GM19351 (cell line): ENCODE results near the gene CHST9.
"Not testable (repeated sequence)": the region's sequence is repeated elsewhere in the genome, so short reads cannot be mapped to it uniquely, and the experiment has no call there.

Experiments used
- ATAC-seq: cut with Tn5 transposase; IDR thresholded peaks from one replicate; pipeline ENCODE4 v1.9.1; 2021; ENCODE audit warnings: mild to moderate bottlenecking, moderate library complexity; ENCODE audit not compliant: unreplicated experiment

Gene CHST9

DNA sequence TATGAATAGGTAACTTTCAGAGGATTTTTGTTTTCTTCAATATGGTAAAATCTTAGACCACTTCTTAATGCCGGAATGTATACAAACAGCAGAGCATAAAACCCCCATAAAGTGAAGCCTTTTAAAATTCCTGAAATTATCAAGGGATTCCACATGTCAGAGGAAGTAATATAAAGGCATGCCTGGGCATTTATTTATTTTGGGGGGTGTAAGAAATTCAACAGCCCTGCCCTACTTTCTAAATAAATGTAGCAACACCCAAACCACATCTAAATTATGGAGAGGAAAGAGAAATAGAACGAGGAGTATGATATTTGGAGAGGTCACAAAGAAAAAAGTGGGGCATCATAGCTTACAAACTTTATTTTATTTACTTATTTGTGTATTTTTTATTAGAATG is 9.9 kb downstream of the CHST9 start:
- ATAC-seq: no peak

GRCh38 chr18:27171993-27172392 is 13.1 kb downstream of the CHST9 start:
- ATAC-seq: no peak

GRCh38 chr18:27165412-27165811 is 19.7 kb downstream of the CHST9 start:
- no peak for ATAC-seq

DNA sequence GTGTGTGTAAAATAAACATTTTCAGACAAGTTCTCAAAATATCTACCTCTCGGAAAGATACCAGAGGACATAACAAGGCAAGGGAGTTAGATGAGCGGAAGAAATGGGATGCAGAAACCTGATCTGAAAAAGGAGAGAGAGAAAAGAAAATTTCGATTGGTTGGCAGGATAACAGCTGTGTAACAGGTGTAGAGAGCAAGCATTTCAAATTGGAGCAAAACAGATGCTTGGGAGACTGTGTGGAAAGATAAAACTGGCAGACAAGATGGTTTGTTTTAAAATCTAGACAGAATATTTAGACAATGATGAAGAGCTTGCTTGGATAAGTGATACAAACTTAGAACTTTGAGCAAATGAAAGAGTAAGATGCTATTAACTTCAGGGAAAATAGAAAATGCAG is 20.2 kb downstream of the CHST9 start:
- ATAC-seq: no peak

DNA sequence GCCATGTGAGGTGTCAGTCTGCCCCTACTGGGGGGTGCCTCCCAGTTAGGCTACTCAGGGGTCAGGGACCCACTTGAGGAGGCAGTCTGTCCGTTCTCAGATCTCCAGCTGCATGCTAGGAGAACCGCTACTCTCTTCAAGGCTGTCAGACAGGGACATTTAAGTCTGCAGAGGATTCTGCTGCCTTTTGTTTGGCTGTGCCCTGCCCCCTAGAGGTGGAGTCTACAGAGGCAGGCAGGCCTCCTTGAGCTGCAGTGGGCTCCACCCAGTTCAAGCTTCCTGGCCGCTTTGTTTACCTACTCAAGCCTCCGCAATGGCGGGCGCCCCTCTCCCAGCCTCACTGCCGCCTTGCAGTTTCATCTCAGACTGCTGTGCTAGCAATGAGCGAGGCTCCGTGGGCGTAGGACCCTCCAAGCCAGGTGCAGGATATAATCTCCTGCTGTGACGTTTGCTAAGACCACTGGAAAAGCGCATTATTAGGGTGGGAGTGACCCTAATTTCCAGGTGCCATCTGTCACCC is 21.9 kb downstream of the CHST9 start:
- ATAC-seq: not testable (repeated sequence)

GRCh38 chr18:27149240-27149639 is 35.9 kb downstream of the CHST9 start:
- not testable (repeated sequence) for ATAC-seq

DNA sequence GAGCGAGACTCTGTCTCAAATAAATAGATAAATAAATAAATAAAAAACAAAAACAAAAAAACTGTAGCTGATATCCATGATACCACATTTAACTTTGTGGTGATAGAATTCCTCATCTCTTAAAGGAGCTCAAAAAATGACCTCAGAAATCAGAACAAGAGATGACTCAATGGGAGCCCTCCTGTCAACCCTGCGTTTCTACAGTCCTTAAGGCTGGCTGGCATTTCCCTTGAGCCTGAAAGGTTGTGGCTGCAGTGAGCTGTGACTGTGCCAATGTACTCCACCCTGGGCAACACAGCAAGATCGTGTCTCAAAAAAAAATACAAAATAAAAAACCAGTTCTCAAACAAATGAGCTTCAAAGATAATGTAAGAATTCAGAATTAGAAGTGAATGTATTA is 40.4 kb downstream of the CHST9 start:
- ATAC-seq: no peak

- no peak for ATAC-seq
Measured at GRCh38 chr18:27143580-27144287, 41.4 kb downstream of the CHST9 start.

- ATAC-seq: no peak
Measured at GRCh38 chr18:27142891-27143290, 42.2 kb downstream of the CHST9 start.

GRCh38 chr18:27141876-27142275 is 43.2 kb downstream of the CHST9 start:
- ATAC-seq: no peak

DNA sequence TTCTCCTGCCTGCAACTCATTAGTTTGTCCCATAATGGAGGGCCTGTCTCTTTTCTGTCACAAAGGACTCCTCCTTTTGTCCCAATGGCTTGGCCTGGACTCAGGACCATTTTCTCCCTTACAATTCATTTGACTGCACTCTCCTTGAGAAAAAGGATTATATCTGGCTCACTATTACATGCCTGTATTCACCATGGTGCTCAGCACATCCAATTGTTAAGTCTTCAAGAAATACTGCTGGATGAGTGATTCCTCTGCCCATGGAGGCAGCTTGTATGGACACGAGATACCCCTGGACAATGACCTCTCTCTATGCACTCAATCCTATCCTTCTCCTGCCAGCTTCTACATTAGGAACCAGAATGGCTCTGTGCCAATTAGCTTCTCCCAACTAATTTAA is 47.0 kb downstream of the CHST9 start:
- no peak for ATAC-seq

DNA sequence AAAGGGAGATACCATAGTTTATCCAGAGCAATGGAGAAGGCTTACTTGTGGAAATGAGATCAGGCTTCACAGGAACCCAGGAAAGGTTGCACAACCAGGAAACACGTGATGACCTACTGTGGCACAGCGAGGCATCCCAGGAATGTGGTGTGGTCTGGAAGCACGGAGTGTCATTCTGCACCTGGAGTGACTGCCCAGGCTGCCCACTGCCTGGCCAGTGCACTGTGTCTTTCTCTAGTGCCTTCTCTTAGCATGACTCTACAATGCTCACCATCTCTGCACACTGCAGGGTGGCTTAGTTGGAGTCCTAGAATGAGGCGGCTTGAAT is 48.9 kb downstream of the CHST9 start:
- no peak for ATAC-seq

- ATAC-seq: no peak
Measured at GRCh38 chr18:27135504-27136207, 49.5 kb downstream of the CHST9 start.

DNA sequence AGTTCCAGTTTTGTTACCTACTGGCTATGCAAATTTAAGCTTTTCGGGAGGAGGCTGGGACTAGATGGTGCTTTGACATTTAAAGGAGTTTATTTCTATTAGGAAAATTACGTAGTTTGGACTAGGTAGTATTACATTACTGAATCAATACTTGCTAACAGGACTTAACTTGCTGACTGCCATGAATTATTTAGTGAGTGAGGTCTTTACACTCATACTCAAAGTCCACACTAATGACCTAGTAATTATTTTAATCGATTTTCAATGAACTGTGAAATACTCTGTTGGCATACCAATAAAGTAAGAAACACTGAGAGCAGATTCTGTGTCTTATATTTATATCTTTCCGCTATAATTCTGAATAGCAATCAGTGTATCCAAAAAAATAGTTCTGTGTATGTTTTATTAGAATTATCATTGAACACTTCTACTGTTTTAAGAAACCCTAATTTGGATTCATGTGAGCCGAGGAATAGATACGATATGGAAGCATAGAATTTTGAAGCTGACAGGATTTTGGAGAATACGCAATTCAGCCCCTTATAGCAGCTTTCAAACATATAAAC is 55.0 kb downstream of the CHST9 start:
- no peak for ATAC-seq

GRCh38 chr18:27124196-27124595 is 60.9 kb downstream of the CHST9 start:
- ATAC-seq: no peak

- ATAC-seq: no peak
Measured at GRCh38 chr18:27121108-27121507, 64.0 kb downstream of the CHST9 start.

- no peak for ATAC-seq
Measured at GRCh38 chr18:27120246-27120645, 64.9 kb downstream of the CHST9 start.

DNA sequence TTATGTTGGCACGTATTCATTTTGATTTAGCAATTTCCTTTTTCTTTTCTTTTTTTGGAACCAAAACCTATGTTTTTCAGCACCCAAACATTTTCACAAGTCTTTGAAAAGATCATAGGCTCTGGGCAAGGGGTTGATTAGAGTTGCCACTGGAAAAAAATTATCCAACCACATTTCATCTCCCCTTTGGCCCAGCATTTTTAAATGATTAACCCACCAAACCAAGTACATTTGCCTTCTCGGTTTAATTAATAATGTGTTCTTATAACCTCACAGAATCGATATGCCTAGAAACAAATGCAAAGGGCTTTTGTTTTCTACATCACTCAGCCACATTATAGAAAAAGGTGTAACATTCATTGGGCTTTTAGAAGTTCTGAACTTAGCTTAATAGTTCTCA is 66.1 kb downstream of the CHST9 start:
- ATAC-seq: no peak

GRCh38 chr18:27114842-27115241 is 70.3 kb downstream of the CHST9 start:
- ATAC-seq: no peak

DNA sequence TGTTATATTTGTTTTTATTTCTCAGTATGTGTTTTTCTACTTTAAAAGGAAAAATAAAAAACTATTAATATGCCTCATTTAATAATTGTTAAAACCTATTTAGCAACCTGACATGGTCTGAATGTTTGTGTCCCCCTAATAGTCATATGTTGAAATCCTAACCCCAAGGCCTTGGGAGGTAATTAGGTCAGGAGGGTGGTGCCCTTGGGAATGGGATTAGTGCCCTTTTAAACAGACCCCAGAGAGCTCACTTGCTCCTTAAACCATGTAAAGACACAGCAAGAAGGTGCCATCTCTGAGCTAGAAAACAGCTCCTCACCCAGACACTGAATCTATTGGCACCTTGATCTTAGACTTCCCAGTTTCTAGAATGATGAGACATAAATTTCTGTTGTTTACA is 71.8 kb downstream of the CHST9 start:
- ATAC-seq: no peak

DNA sequence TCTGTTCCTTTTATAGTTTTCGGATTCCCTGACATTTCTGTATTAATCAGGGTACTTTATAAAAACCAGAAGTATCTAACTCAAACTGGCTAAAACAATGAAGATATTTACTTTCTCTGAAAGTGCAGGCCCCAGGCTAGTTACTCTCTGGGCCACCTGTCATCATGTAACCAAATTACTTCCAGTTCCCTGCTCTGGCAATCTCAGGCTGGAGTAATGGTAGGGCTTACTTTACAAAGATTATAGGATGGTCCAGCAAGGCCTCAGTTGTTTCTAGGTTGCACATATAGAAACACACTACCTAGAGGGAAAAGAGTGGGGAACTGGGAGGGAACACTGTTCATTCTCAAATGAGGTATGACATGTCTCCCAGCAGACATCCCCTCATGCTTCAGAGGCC is 74.8 kb downstream of the CHST9 start:
- no peak for ATAC-seq

DNA sequence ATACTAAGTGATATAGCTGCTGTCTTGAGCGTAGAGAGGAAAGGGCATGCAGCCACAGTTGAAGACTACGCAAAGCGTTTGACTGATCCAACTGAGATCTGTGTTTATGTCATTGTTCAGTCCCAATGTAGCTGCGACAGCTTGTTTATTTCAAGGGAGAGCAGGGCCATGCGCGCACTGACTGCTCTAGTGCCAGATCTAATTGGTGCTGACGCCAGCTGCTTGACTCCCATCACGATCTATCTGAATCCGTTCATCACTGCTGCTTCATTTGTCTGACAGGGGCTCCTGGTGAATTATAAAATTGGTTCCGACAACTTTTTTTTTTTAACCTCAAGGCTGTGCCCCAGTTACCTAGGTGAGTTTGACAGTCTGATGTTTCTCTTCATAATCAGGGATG is 75.7 kb downstream of the CHST9 start:
- no peak for ATAC-seq
